Memory B cell (primary cell): ENCODE results near the gene ZC3H10.

Experiments used
- ATAC-seq: fragments of 150-1000 bp; cut with Tn5 transposase; 2 replicates; pipeline ENCODE4 v1.10.0; 2021; ENCODE audit warnings: low read depth, mild to moderate bottlenecking, moderate library complexity
- DNase-seq, 2 donors: peaks; one replicate each; pipeline ENCODE4 v3.0.0; 2022; ENCODE audit warnings: low spot score in 2 of 2
- H3K27ac Mint-ChIP-seq: one replicate; pipeline ENCODE4 v1.8.0; 2022; ENCODE audit warnings: mild to moderate bottlenecking, moderate library complexity, mixed read lengths
- H3K27me3 Mint-ChIP-seq: one replicate; pipeline ENCODE4 v1.8.0; 2022; ENCODE audit warnings: mixed read lengths
- H3K36me3 Mint-ChIP-seq: one replicate; pipeline ENCODE4 v1.8.0; 2022; ENCODE audit warnings: mild to moderate bottlenecking, mixed read lengths
- H3K4me1 Mint-ChIP-seq: one replicate; pipeline ENCODE4 v1.8.0; 2022; ENCODE audit warnings: mixed read lengths
- H3K4me3 Mint-ChIP-seq: one replicate; pipeline ENCODE4 v1.8.0; 2022; ENCODE audit warnings: mild to moderate bottlenecking, moderate library complexity, mixed read lengths
- H3K9me3 Mint-ChIP-seq: one replicate; pipeline ENCODE4 v1.8.0; 2022; ENCODE audit warnings: mixed read lengths

ZC3H10 gene

DNA sequence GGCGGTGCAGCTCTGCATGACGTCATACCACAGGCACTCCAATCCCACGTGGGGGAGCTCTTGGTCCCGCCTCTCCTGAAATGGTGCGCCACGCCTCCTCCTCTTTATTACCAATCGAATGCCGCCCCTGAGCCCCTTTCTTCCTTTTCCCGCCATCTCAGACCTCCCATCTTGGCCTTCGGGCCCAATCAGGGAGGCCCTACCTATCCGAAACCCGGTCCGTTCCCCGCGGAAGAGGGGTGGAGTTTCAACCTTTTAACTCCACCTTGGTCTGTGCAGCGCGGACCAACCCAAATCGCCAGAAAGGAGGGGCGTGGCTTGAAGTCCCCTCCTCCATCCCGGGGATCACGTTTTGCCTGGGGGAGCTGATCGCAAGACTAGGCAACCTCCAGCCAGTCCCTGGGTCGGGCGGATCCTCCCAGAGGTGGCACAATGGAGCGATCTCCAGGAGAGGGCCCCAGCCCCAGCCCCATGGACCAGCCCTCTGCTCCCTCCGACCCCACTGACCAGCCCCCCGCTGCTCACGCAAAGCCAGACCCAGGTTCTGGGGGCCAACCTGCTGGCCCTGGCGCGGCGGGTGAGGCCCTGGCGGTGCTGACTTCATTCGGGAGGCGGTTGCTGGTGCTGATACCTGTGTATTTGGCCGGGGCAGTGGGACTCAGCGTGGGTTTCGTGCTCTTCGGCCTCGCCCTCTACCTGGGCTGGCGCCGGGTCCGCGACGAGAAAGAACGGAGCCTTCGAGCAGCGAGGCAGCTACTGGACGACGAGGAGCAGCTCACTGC is 10.0 kb downstream of the ZC3H10 start, which contains the start of gene ESYT1:
ESYT1 (plus strand) TSS at position 380 of the 782 bp plus-strand sequence; CDS start at position 433, 53 bp downstream.
- H3K9me3 Mint-ChIP-seq: no peaks in the 10 kb centered on the region
- H3K36me3 Mint-ChIP-seq: peaks cover 22% of the 10 kb centered on the region
- H3K4me3 Mint-ChIP-seq: peak within 1 kb of the TSS; percentile 93

GRCh38 chr12:56128670-56129205 is 10.7 kb downstream of the ZC3H10 start:
- ATAC-seq (no peak), DNase-seq (no peak)
- H3K27ac Mint-ChIP-seq: peak overlapping the region; percentile 91
- no peaks in the 10 kb centered on the region for H3K9me3 Mint-ChIP-seq
- H3K4me1 Mint-ChIP-seq: peaks cover 39% of the 10 kb centered on the region
- peaks cover 26% of the 10 kb centered on the region for H3K36me3 Mint-ChIP-seq
- H3K4me3 Mint-ChIP-seq: peak overlapping the region; percentile 93
- H3K27me3 Mint-ChIP-seq: no peaks in the 10 kb centered on the region

More for the DNA sequence above, 10.0 kb downstream of the ZC3H10 start, which contains the start of gene ESYT1:
- H3K27me3 Mint-ChIP-seq: no peaks in the 10 kb centered on the region
- DNase-seq (peak; percentile 89 to 95), ATAC-seq (peak; percentile 86)
- H3K4me1 Mint-ChIP-seq: peaks cover 41% of the 10 kb centered on the region
- peak within 1 kb of the TSS; percentile 91 for H3K27ac Mint-ChIP-seq

- ATAC-seq (peak; percentile 9), DNase-seq (peak; percentile 45 to 49)
- Mint-ChIP-seq H3K4me1 (peaks cover 35% of the 10 kb centered on the region), H3K27ac (peak overlapping the region; percentile 91), H3K27me3 (no peaks in the 10 kb centered on the region), H3K9me3 (no peaks in the 10 kb centered on the region), H3K36me3 (peaks cover 28% of the 10 kb centered on the region), H3K4me3 (peak overlapping the region; percentile 93)
Measured at GRCh38 chr12:56129206-56129941, 11.3 kb downstream of the ZC3H10 start.

DNA sequence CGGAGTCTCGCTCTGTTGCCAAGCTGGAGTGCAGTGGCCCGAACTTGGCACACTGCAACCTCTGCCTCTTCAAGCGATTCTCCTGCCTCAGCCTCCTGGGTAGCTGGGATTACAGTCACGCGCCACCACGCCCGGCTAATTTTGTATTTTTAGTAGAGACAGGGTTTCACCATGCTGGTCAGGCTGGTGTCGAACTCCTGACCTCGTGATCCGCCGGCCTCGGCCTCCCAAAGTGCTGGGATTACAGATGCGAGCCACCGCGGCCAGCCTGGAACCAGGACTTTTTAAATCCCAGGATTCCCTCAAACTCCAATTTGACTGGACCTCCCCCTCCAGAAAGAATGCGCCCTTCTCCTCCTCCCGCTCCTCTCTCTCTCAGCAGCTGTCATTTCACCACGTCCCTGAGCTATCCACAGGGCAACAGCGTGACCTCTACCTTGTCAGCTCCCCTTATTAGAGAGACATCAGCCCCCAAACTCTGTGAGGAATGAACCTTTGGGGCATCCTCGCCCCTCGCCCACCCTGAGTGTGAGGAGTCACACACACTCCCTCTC is 12.0 kb downstream of the ZC3H10 start:
- no peak for ATAC-seq
- peak overlapping the region; percentile 48 for H3K27ac Mint-ChIP-seq
- H3K9me3 Mint-ChIP-seq: no peaks in the 10 kb centered on the region
- H3K27me3 Mint-ChIP-seq: no peaks in the 10 kb centered on the region
- peak overlapping the region; percentile 93 for H3K4me3 Mint-ChIP-seq
- no peak for DNase-seq
- H3K36me3 Mint-ChIP-seq: peaks cover 28% of the 10 kb centered on the region
- H3K4me1 Mint-ChIP-seq: peaks cover 35% of the 10 kb centered on the region

DNA sequence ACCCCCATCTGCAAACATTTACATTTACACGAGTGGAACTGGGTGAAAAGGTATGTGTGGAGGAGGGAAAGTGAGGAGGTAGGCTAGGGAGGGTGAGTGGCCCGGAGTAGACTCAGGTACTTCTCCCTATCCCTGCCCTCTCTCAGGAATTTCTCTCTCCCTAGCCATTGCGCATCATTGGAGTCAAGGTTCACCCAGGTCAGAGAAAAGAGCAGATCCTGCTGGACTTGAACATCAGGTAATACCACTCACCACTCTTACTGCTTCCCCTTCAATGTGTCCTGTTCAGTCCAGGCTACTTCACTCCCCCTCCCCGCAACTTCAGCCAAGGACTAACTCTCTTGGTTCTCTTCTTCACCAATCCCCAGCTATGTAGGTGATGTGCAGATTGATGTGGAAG is 12.8 kb downstream of the ZC3H10 start:
- Mint-ChIP-seq H3K36me3 (peaks cover 29% of the 10 kb centered on the region), H3K9me3 (no peaks in the 10 kb centered on the region), H3K27me3 (no peaks in the 10 kb centered on the region), H3K27ac (peak overlapping the region; percentile 48), H3K4me1 (peaks cover 34% of the 10 kb centered on the region), H3K4me3 (peak overlapping the region; percentile 46)
- DNase-seq (no peak), ATAC-seq (no peak)

GRCh38 chr12:56134897-56135296 is 16.8 kb downstream of the ZC3H10 start:
- Mint-ChIP-seq H3K27me3 (no peaks in the 10 kb centered on the region), H3K27ac (no peak overlapping the region), H3K4me1 (peaks cover 14% of the 10 kb centered on the region), H3K4me3 (no peak overlapping the region), H3K36me3 (peaks cover 51% of the 10 kb centered on the region), H3K9me3 (no peaks in the 10 kb centered on the region)
- DNase-seq (no peak), ATAC-seq (no peak)

- DNase-seq (no peak), ATAC-seq (no peak)
- H3K9me3 Mint-ChIP-seq: no peaks in the 10 kb centered on the region
- no peaks in the 10 kb centered on the region for H3K27me3 Mint-ChIP-seq
- H3K4me1 Mint-ChIP-seq: peaks cover 5% of the 10 kb centered on the region
- H3K27ac Mint-ChIP-seq: no peak overlapping the region
- H3K4me3 Mint-ChIP-seq: no peak overlapping the region
- peaks cover 43% of the 10 kb centered on the region for H3K36me3 Mint-ChIP-seq
Measured at GRCh38 chr12:56137853-56138571, 19.9 kb downstream of the ZC3H10 start.

DNA sequence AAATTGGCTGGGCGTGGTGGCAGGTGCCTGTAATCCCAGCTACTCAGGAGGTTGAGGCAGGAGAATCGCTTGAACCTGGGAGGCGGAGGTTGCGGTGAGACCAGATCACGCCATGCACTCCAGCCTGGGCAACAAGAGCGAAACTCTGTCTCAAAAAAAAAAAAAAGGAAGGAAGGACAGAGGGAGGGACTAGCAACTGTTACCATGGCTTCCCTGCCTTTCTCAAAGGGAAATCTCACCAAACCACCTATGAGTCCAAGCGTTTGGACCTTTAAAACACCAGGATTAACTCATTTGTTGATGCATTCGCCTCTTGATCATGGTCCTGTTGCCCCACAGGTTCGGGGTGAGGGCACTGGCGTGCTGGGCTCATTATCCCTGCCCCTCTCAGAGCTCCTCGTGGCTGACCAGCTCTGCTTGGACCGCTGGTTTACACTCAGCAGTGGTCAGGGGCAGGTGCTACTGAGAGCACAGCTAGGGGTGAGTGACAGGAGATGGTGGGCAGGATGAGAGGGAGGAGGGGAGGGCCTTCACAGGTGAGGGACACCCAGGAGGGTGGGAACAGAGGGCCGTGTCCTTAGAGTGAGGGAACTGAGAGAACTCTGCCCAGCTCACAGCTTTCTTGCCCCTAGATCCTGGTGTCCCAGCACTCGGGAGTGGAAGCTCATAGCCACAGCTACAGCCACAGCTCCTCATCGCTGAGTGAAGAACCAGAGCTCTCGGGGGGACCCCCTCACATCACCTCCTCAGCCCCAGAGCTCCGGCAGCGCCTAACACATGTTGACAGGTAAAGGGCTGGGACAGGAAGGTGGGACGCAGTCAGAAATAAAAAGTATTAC is 24.1 kb downstream of the ZC3H10 start:
- Mint-ChIP-seq H3K36me3 (peaks cover 37% of the 10 kb centered on the region), H3K9me3 (no peaks in the 10 kb centered on the region), H3K4me3 (no peak overlapping the region), H3K4me1 (peaks cover 11% of the 10 kb centered on the region), H3K27me3 (no peaks in the 10 kb centered on the region), H3K27ac (no peak overlapping the region)
- DNase-seq: no peak
- ATAC-seq: no peak

DNA sequence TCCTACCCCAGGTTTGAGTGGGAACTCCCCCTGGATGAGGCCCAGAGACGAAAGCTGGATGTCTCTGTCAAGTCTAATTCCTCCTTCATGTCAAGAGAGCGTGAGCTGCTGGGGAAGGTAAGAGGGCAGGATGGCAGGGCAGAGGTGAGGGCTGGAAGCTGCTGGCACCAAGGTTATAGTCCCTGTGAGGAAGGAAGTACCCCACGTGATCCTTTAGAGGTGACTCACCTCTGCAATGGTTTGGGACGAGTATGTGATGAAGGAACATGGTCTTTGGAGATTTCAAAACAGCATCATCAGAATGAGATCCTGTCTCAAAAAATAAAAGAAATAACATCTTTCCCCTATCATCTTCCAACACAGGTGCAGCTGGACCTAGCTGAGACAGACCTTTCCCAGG is 25.2 kb downstream of the ZC3H10 start:
- H3K27ac Mint-ChIP-seq: peak overlapping the region; percentile 3
- ATAC-seq: no peak

DNA sequence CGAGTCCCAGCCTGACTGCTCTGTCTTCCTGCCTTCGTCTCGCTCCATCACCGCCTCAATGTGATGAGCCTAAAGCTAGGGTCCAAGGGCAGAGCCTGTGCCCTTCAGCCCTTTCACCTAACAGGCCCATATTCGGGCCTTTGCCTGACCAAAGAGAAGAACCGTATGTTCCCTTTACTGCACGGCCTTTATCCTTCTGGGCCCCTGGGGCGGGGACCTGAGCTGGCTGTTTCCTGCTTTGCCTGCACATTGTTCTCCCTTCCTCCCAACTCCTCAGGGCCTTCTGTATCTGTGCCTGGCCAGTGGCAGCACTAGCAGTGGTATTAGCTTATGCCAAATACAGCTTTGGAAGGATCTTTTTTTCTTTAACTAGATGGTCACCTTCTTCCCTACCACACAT is 25.8 kb downstream of the ZC3H10 start:
- Mint-ChIP-seq H3K27me3 (no peaks in the 10 kb centered on the region), H3K27ac (no peak overlapping the region), H3K4me1 (peaks cover 11% of the 10 kb centered on the region), H3K9me3 (no peaks in the 10 kb centered on the region), H3K4me3 (no peak overlapping the region), H3K36me3 (peaks cover 25% of the 10 kb centered on the region)
- ATAC-seq: no peak
- no peak for DNase-seq

More for the DNA sequence above, 25.2 kb downstream of the ZC3H10 start:
- Mint-ChIP-seq H3K27me3 (no peaks in the 10 kb centered on the region), H3K4me1 (peaks cover 11% of the 10 kb centered on the region), H3K36me3 (peaks cover 32% of the 10 kb centered on the region), H3K9me3 (no peaks in the 10 kb centered on the region), H3K4me3 (no peak overlapping the region)
- no peak for DNase-seq

DNA sequence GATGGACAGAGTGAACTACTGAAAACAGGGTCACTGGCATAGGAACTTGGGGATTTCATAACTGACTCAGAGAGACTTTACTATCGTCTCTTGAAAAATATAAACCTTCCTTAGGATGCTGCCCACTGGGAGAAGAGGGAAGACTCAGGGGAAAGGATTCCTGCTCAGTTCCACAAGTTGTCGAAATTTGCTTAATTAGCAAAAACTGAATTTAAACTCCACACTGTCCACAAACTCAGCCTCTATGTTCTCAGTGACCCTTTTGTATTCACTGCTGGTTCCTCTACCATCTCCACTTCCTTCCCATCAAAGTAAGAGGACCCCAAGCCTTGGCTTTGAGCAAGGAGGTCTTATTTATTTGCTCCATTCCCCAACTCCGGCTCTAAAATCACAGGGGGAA is 27.2 kb downstream of the ZC3H10 start:
- no peaks in the 10 kb centered on the region for H3K9me3 Mint-ChIP-seq
- no peak overlapping the region for H3K4me3 Mint-ChIP-seq
- DNase-seq: no peak
- no peak overlapping the region for H3K27ac Mint-ChIP-seq
- H3K4me1 Mint-ChIP-seq: peaks cover 11% of the 10 kb centered on the region
- no peaks in the 10 kb centered on the region for H3K27me3 Mint-ChIP-seq
- no peak for ATAC-seq
- H3K36me3 Mint-ChIP-seq: peaks cover 22% of the 10 kb centered on the region

DNA sequence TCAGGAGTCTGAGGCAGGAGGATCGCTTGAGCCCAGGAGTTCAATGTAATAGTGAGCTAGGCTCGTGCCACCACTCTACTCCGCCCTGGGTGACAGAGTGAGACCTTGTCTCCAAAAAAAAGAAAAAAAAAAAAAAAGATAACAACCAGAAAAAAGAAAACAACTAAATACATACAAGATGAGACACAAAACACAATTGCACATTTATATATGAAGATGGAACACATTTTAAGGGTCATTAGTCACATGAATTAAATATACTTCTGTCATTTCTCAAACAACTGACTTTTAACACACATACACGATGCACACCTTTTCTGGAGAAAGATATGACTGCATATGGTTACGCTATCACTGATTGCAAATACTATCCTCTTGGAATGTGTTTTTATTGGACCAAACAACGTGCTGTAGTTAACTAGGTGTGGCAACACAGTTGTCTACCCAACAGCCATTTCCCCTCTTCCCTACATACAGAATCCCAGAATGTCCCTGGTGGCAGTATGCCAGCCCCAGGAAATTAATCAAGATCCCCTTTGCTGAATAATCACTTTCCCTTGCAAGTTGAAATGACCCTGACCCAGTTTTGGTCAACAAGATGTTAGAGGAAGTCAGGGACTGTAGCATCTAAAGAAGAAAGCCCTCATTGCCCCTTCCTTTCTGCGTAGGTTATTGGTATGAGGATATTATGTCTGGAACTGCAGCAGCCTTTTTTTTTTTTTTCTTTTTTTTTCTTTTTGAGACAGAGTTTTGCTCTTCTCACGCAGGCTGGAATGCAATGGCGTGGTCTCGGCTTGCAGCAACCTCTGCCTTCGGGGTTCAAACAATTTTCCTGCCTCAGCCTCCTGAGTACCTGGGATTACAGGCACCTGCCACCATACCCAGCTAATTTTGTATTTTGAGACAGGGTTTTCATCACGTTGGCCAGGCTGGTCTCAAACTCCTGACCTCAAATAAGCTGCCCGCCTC is 28.7 kb downstream of the ZC3H10 start:
- Mint-ChIP-seq H3K27me3 (no peaks in the 10 kb centered on the region), H3K9me3 (no peaks in the 10 kb centered on the region), H3K4me1 (peaks cover 13% of the 10 kb centered on the region), H3K36me3 (peaks cover 12% of the 10 kb centered on the region), H3K27ac (no peak overlapping the region), H3K4me3 (no peak overlapping the region)
- ATAC-seq (no peak), DNase-seq (no peak)
